HepG2 (cell line): ENCODE measurements around the gene H1-8. TPM values are rescaled to one million over a fixed set of nuclear protein-coding genes. Genes with fewer than 3 reads are reported as not detected.

Source experiments
- ARID3A ChIP-seq: IDR thresholded peaks from 2 replicates; pipeline ENCODE4 v1.6.1; 2012; ENCODE audit warnings: low read depth, low read length, improper control_type of control experiment
- EEA1 ChIP-seq: sonication (generic); formaldehyde crosslinking; IDR thresholded peaks from 2 replicates; pipeline ENCODE4 v1.5.1; 2020; ENCODE audit warnings: mild to moderate bottlenecking, missing genetic modification reagents, borderline replicate concordance
- GLI4 ChIP-seq: sonication (generic); formaldehyde crosslinking; IDR thresholded peaks from 2 replicates; pipeline ENCODE4 v1.5.1; 2020; ENCODE audit warnings: missing genetic modification reagents, mild to moderate bottlenecking, moderate library complexity, borderline replicate concordance
- HDAC6 ChIP-seq: fragments of 200-600 bp; sonication (generic); IDR thresholded peaks from 2 replicates; pipeline ENCODE4 v1.7.0; 2017; ENCODE audit warnings: mild to moderate bottlenecking, antibody characterized with exemption, low read length, low read depth
- MYC ChIP-seq: sonication (generic); formaldehyde crosslinking; IDR thresholded peaks from 2 replicates; pipeline ENCODE4 v1.9.0; 2021; ENCODE audit warnings: missing genetic modification reagents, borderline replicate concordance
- PBX2 ChIP-seq: IDR thresholded peaks from 2 replicates; pipeline ENCODE4 v1.6.1; 2016; ENCODE audit warnings: control low read depth
- PITX1 ChIP-seq: sonication (generic); formaldehyde crosslinking; IDR thresholded peaks from 2 replicates; pipeline ENCODE4 v1.5.1; 2020; ENCODE audit warnings: mild to moderate bottlenecking, missing genetic modification reagents
- SOX13 ChIP-seq, 3 experiments: fragments of 450-650 bp in 1 of 3; sonication (generic) in 1 of 3; formaldehyde crosslinking in 1 of 3; IDR thresholded peaks in 2 of 3; conservative IDR thresholded peaks in 1 of 3; 2 replicates each; pipeline versions ENCODE4 v1.5.0 to v1.6.1; 2016 to 2020; ENCODE audit warnings: antibody characterized with exemption in 1 of 3, mild to moderate bottlenecking in 1 of 3, missing compliant biosample characterization in 1 of 3, missing genetic modification reagents in 1 of 3, moderate library complexity in 1 of 3
- SP1 ChIP-seq, 2 experiments: fragments of 450-650 bp in 1 of 2; sonication (generic) in 1 of 2; formaldehyde crosslinking in 1 of 2; IDR thresholded peaks; 2 replicates each; pipeline versions ENCODE4 v1.4.0 to v1.6.1; 2016 to 2020; ENCODE audit warnings: missing genetic modification reagents in 1 of 2
- SRSF4 ChIP-seq: fragments of 200-400 bp; formaldehyde crosslinking; IDR thresholded peaks from one replicate; pipeline ENCODE4 v1.6.1; 2018; ENCODE audit warnings: mild to moderate bottlenecking, low read depth, low read length, moderate library complexity; ENCODE audit not compliant: poor library complexity, severe bottlenecking
- ZBTB37 ChIP-seq: sonication (generic); formaldehyde crosslinking; IDR thresholded peaks from 2 replicates; pipeline ENCODE4 v1.4.0; 2020; ENCODE audit warnings: mild to moderate bottlenecking, missing genetic modification reagents
- ZFP91 ChIP-seq: sonication (generic); formaldehyde crosslinking; IDR thresholded peaks from 2 replicates; pipeline ENCODE4 v1.9.0; 2022; ENCODE audit warnings: missing genetic modification reagents, mild to moderate bottlenecking, borderline replicate concordance
- ZFY ChIP-seq: sonication (generic); formaldehyde crosslinking; IDR thresholded peaks from 2 replicates; pipeline ENCODE4 v1.4.0; 2020; ENCODE audit warnings: missing genetic modification reagents
- ZNF441 ChIP-seq: sonication (generic); formaldehyde crosslinking; IDR thresholded peaks from 2 replicates; pipeline ENCODE4 v1.7.0; 2021; ENCODE audit warnings: missing genetic modification reagents, borderline replicate concordance
- ZNF501 ChIP-seq: sonication (generic); formaldehyde crosslinking; IDR thresholded peaks from 2 replicates; pipeline ENCODE4 v1.5.1; 2020; ENCODE audit warnings: mild to moderate bottlenecking, moderate library complexity, missing genetic modification reagents
- ZNF7 ChIP-seq: IDR thresholded peaks from 2 replicates; pipeline ENCODE4 v1.6.1; 2016; ENCODE audit warnings: missing biosample characterization, missing genetic modification reagents
- ZNF746 ChIP-seq: sonication (generic); formaldehyde crosslinking; IDR thresholded peaks from 2 replicates; pipeline ENCODE4 v1.8.0; 2022; ENCODE audit warnings: mild to moderate bottlenecking, missing genetic modification reagents
- ZSCAN31 ChIP-seq: sonication (generic); formaldehyde crosslinking; IDR thresholded peaks from 2 replicates; pipeline ENCODE4 v1.5.0; 2020; ENCODE audit warnings: low read depth, mild to moderate bottlenecking, missing genetic modification reagents
- ZUFSP ChIP-seq: sonication (generic); formaldehyde crosslinking; IDR thresholded peaks from 2 replicates; pipeline ENCODE4 v1.9.0; 2021; ENCODE audit warnings: missing genetic modification reagents, mild to moderate bottlenecking, borderline replicate concordance
- polyA plus RNA-seq, 8 experiments: library from polyadenylated mRNA; depleted of rRNA in 3 of 8; stranded (reverse) in 7 of 8; unstranded in 1 of 8; fragments of >200 nt; fragmentation: Illumina TruSeq in 4 of 8; extraction: Trizol in 4 of 8; gene quantifications; 2 replicates each; pipeline versions ENCODE4 v1.2.1 to v1.2.3, GENCODE V29; 2011 to 2016; ENCODE audit warnings: low read depth in 4 of 8, missing spikeins in 1 of 8, mixed read lengths in 1 of 8; ENCODE audit not compliant: insufficient read depth in 1 of 8
- total RNA-seq, 5 experiments: library from RNA; depleted of rRNA; stranded (reverse); fragments of >200 nt; fragmentation: Illumina TruSeq; extraction: Trizol; gene quantifications; 2 replicates each; pipeline ENCODE4 v1.2.3, GENCODE V29; 2016; ENCODE audit warnings: low read depth in 1 of 5

Gene H1-8
- total and polyA plus RNA-seq, 2 of the 13 experiments (the other 11 are each of a cell fraction or from before 2014, with no cell fraction given): 0.08 TPM; not detected in 1

GRCh38 chr3:129597087-129597999 is 54.4 kb downstream of the H1-8 start (continued):
- TF ChIP-seq ARID3A: no peak
- peak; percentile 50; the same call in 1 of the 2 replicates for TF ChIP-seq MYC (CRISPR knock-in tag)
- TF ChIP-seq SP1 (IDR thresholded peaks at IDR 0.05): no peak
- TF ChIP-seq SP1 (CRISPR knock-in tag; IDR thresholded peaks at IDR 0.05): no peak
- TF ChIP-seq ZNF501 (CRISPR knock-in tag): no peak
- TF ChIP-seq ZNF746: no peak
- TF ChIP-seq SOX13 (IDR thresholded peaks at IDR 0.05): no peak
- peak in 1 of 2 experiments; percentile 34; a peak in 1 of 4 replicates for TF ChIP-seq SOX13 (CRISPR knock-in tag; conservative IDR thresholded peaks at IDR 0.05 in 1 of 2, IDR thresholded peaks at IDR 0.05 in 1 of 2)
- TF ChIP-seq PITX1 (CRISPR knock-in tag): peak; percentile 4; the same call in 1 of the 2 replicates
- TF ChIP-seq ZNF7 (CRISPR knock-in tag): no peak
- TF ChIP-seq ZFP91 (CRISPR knock-in tag): 0 out of 2 replicates have a peak, but pooled peaks have one; percentile 2
- TF ChIP-seq GLI4 (CRISPR knock-in tag): no peak
- TF ChIP-seq ZNF441 (CRISPR knock-in tag): no peak
- TF ChIP-seq EEA1 (CRISPR knock-in tag): no peak
- TF ChIP-seq ZBTB37 (CRISPR knock-in tag): 0 out of 2 replicates have a peak, but pooled peaks have one; percentile 10
- TF ChIP-seq ZFY (CRISPR knock-in tag): 0 out of 2 replicates have a peak, but pooled peaks have one; percentile 7
- no peak for TF ChIP-seq ZUFSP (CRISPR knock-in tag)
- no peak for TF ChIP-seq HDAC6
- no peak for TF ChIP-seq PBX2 (CRISPR knock-in tag)
- no peak for TF ChIP-seq SRSF4
- TF ChIP-seq ZSCAN31 (CRISPR knock-in tag): no peak
